ENCODE measurements around the gene MAP3K10. TPM values are rescaled to one million over a fixed set of nuclear protein-coding genes. Genes with fewer than 3 reads are reported as not detected.
"Not testable (repeated sequence)": the region's sequence is repeated elsewhere in the genome, so short reads cannot be mapped to it uniquely, and the experiment has no call there.

Gene MAP3K10
- total RNA-seq, 2 donors from 2014 or later: 35.2 to 39.3 TPM

DNA sequence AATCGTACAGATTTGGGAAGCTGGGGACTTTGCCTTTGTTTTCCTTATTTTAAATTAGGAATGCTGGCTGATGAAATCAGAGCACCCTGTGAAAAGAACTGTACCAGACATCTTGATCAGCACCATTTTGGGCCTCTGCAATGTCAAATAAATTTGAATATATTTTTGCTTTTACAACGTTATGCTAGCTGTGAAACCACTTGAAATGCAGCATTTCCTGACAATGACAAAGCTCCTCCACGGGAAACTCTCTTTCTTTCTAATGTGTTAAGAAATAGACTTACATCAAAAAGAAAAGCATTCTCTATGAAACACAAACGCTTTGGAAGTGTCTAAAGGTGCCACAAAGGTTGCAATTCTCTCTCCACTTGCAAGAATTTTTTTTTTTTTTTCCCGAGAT lies 47.1 kb upstream of the MAP3K10 start:
- Mint-ChIP-seq H3K4me3 (no peak overlapping the region), H3K9me3 (peaks cover 4% of the 10 kb centered on the region), H3K36me3 (ENCODE audit: low read depth) (no peaks in the 10 kb centered on the region), H3K27me3 (ENCODE audit: insufficient read depth) (no peaks in the 10 kb centered on the region), H3K27ac (no peak overlapping the region), H3K4me1 (peaks cover 2% of the 10 kb centered on the region)
- Histone ChIP-seq H3K36me3 (ENCODE audit: control insufficient read depth, insufficient read depth, low read length) (no peaks in the 10 kb centered on the region), H3K9ac (ENCODE audit: extremely low read depth, low read length, poor library complexity, severe bottlenecking) (no peak overlapping the region), H3K4me1 (ENCODE audit: control insufficient read depth, insufficient read depth, low read length) (no peaks in the 10 kb centered on the region), H3K9me3 (ENCODE audit: control insufficient read depth, low read length) (no peaks in the 10 kb centered on the region), H3K27me3 (ENCODE audit: control insufficient read depth, insufficient read depth, low read length, poor library complexity, severe bottlenecking) (no peaks in the 10 kb centered on the region), H3K27ac (ENCODE audit: low read depth, low read length) (no peak overlapping the region), H3K4me3 (ENCODE audit: low read length) (no peak overlapping the region)
- no peak for DNase-seq
- TF ChIP-seq, protein P1, sequence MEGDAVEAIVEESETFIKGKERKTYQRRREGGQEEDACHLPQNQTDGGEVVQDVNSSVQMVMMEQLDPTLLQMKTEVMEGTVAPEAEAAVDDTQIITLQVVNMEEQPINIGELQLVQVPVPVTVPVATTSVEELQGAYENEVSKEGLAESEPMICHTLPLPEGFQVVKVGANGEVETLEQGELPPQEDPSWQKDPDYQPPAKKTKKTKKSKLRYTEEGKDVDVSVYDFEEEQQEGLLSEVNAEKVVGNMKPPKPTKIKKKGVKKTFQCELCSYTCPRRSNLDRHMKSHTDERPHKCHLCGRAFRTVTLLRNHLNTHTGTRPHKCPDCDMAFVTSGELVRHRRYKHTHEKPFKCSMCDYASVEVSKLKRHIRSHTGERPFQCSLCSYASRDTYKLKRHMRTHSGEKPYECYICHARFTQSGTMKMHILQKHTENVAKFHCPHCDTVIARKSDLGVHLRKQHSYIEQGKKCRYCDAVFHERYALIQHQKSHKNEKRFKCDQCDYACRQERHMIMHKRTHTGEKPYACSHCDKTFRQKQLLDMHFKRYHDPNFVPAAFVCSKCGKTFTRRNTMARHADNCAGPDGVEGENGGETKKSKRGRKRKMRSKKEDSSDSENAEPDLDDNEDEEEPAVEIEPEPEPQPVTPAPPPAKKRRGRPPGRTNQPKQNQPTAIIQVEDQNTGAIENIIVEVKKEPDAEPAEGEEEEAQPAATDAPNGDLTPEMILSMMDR (conservative IDR thresholded peaks at IDR 0.05): no peak
- WGBS, 2 experiments (ENCODE audit: insufficient coverage in 1 of 2, insufficient read length in 1 of 2): 74 to 87% methylated on average over 5 of the region's 5 CpGs

DNA sequence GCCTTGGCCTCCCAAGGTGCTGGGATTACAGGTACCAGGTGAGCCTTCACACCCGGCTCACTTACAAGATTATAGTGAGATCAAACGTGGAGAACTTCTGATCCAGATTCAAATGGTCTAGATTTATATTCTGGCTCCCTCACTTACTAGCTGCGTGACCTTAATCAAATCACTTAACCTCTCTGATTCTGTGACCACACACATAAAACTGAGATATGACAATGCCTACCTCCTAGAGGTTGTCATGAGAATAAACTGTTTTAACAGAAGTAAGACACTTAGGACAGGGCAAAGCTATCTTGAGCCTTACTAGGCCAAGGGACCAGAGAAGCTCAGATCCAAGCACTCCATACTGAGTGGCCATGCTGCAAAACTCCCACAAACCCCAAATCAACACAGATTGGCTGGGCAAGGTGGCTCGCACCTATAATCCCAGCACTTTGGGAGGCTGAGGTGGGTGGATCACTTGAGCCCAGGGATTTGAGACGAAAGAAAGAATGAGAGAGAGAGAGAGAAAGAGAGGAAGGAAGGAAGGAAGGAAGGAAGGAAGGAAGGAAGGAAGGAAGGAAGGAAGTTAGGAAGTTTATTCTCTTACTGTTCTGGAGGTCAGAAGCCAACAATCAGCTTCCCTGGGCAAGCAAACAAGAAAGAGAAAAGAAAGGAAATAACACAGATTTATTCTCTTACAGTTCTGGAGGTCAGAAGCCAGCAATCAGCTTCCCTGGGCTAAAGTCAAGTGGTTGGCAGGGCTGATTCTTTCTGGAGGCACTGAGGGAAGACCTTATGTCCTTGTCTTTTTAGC lies 46.1 kb upstream of the MAP3K10 start:
- no peaks in the 10 kb centered on the region for H3K9me3 Mint-ChIP-seq

DNA sequence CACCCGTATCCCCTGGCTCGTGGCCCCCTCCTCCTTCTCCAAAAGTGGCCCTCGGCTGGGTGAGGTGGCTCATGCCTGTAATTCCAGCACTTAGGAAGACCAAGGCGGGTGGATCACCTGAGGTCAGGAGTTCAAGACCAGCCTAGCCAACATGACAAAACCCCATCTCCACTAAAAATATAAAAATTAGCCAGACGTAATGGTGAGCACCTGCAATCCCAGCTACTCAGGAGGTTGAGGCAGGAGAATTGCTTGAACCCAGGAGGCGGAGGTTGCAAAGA lies 45.5 kb upstream of the MAP3K10 start:
- H3K4me3 ChIP-seq (ENCODE audit: low read length); H3K4me3 Mint-ChIP-seq; H3K9me3 Mint-ChIP-seq; H3K9me3 ChIP-seq (ENCODE audit: control insufficient read depth, low read length); H3K4me1 ChIP-seq (ENCODE audit: control insufficient read depth, insufficient read depth, low read length); H3K27me3 ChIP-seq (ENCODE audit: control insufficient read depth, insufficient read depth, low read length, poor library complexity, severe bottlenecking); DNase-seq; H3K27me3 Mint-ChIP-seq (ENCODE audit: insufficient read depth); H3K9ac ChIP-seq (ENCODE audit: extremely low read depth, low read length, poor library complexity, severe bottlenecking); H3K27ac ChIP-seq (ENCODE audit: low read depth, low read length); H3K4me1 Mint-ChIP-seq; H3K36me3 ChIP-seq (ENCODE audit: control insufficient read depth, insufficient read depth, low read length); H3K27ac Mint-ChIP-seq; H3K36me3 Mint-ChIP-seq (ENCODE audit: low read depth): not testable (repeated sequence)
- 76 to 100% methylated on average over 2 to 6 of the region's 6 CpGs for WGBS, 2 experiments (ENCODE audit: insufficient coverage in 1 of 2, insufficient read length in 1 of 2)

More for the DNA sequence above, 46.1 kb upstream of the MAP3K10 start:
- Histone ChIP-seq H3K9me3 (ENCODE audit: control insufficient read depth, low read length) (no peaks in the 10 kb centered on the region), H3K4me3 (ENCODE audit: low read length) (no peak overlapping the region), H3K27ac (ENCODE audit: low read depth, low read length) (no peak overlapping the region), H3K27me3 (ENCODE audit: control insufficient read depth, insufficient read depth, low read length, poor library complexity, severe bottlenecking) (no peaks in the 10 kb centered on the region), H3K36me3 (ENCODE audit: control insufficient read depth, insufficient read depth, low read length) (no peaks in the 10 kb centered on the region), H3K4me1 (ENCODE audit: control insufficient read depth, insufficient read depth, low read length) (no peaks in the 10 kb centered on the region), H3K9ac (ENCODE audit: extremely low read depth, low read length, poor library complexity, severe bottlenecking) (no peak overlapping the region)
- Mint-ChIP-seq H3K4me3 (no peak overlapping the region), H3K27me3 (ENCODE audit: insufficient read depth) (no peaks in the 10 kb centered on the region), H3K4me1 (peaks cover 2% of the 10 kb centered on the region), H3K36me3 (ENCODE audit: low read depth) (no peaks in the 10 kb centered on the region), H3K27ac (no peak overlapping the region)
- WGBS, 2 experiments (ENCODE audit: insufficient coverage in 1 of 2, insufficient read length in 1 of 2): 79 to 85% methylated on average over 3 to 5 of the region's 5 CpGs
- TF ChIP-seq, protein P1 (conservative IDR thresholded peaks at IDR 0.05): no peak
- no peak for DNase-seq

DNA sequence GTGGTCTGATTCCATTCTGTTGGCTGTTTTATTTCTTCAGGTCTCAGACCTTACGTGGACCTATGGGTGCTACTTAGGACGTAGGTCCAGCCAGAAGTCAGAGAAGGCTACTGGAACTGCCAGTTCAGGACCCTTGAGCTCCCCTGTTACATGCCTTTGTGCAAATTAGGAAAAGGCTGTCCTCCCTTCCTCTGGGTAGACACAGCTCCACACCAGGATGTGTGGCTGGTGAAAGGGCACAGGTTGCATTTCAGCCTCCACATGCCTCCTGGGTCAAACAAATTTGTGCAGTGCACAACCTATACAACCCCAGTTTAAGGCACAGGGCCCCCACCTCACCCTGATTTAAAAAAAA lies 43.9 kb upstream of the MAP3K10 start:
- no peaks in the 10 kb centered on the region for H3K36me3 Mint-ChIP-seq (ENCODE audit: low read depth)
- H3K9me3 Mint-ChIP-seq: no peaks in the 10 kb centered on the region
- Histone ChIP-seq H3K27me3 (ENCODE audit: control insufficient read depth, insufficient read depth, low read length, poor library complexity, severe bottlenecking) (no peaks in the 10 kb centered on the region), H3K27ac (ENCODE audit: low read depth, low read length) (no peak overlapping the region), H3K4me1 (ENCODE audit: control insufficient read depth, insufficient read depth, low read length) (no peaks in the 10 kb centered on the region), H3K36me3 (ENCODE audit: control insufficient read depth, insufficient read depth, low read length) (no peaks in the 10 kb centered on the region), H3K9me3 (ENCODE audit: control insufficient read depth, low read length) (no peaks in the 10 kb centered on the region), H3K9ac (ENCODE audit: extremely low read depth, low read length, poor library complexity, severe bottlenecking) (no peak overlapping the region), H3K4me3 (ENCODE audit: low read length) (no peak overlapping the region)
- H3K4me3 Mint-ChIP-seq: no peak overlapping the region
- no peak for DNase-seq
- WGBS, 2 experiments (ENCODE audit: insufficient coverage in 1 of 2, insufficient read length in 1 of 2): 84 to 86% methylated on average over 2 of the region's 2 CpGs
- TF ChIP-seq, protein P1 (conservative IDR thresholded peaks at IDR 0.05): no peak
- no peaks in the 10 kb centered on the region for H3K27me3 Mint-ChIP-seq (ENCODE audit: insufficient read depth)
- peaks cover 2% of the 10 kb centered on the region for H3K4me1 Mint-ChIP-seq
- H3K27ac Mint-ChIP-seq: no peak overlapping the region
